HG03565 (cell line): Measurements from ENCODE around the gene C2CD4A.

Source experiments
- ATAC-seq: cut with Tn5 transposase; IDR thresholded peaks from one replicate; pipeline ENCODE4 v1.9.1; 2021; ENCODE audit warnings: mild to moderate bottlenecking, moderate library complexity; ENCODE audit not compliant: unreplicated experiment

Gene C2CD4A

DNA sequence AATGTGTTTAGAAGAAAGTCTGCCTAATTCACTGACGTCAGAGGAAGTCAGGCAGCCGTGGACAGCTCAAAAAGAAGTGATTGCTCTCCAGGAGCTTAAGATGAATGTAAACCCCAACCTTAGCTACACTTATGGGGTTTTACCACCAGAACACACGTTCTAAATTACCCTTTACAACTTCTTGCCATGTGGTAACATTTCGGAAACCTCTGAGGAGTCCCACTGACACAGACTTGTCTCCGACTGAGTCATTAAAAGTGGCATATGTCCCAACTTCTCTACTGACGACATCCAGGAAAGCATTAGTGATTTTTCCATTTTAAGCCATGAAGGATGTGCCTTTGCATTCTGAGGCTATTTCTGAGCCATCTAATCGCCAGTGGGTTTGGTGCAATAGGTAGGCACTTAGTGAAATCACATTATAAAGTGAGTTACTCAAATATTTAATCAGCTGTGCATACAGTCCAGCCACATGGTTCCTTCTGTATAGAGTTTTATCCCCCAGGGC lies 32.4 kb downstream of the C2CD4A start:
- no peak for ATAC-seq

DNA sequence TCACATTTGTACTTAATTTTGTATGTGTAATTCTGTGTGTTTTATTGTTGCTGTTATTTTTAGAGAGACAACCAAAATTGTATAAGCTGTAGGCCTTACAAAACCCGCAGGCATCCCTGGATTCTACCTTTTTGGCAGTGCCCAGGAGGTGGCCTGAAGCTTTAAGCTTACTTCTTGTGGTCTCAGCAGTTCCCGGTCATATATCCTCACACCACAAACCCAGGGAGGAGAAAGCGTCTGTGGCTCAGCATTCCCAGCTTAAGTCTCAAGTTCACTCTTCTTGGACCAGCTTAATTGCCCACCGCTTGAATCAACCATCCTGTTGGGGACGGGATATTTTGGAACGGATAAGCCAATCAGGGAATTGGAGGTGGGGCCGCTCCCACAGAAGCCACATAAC lies 36.7 kb downstream of the C2CD4A start:
- no peak for ATAC-seq

DNA sequence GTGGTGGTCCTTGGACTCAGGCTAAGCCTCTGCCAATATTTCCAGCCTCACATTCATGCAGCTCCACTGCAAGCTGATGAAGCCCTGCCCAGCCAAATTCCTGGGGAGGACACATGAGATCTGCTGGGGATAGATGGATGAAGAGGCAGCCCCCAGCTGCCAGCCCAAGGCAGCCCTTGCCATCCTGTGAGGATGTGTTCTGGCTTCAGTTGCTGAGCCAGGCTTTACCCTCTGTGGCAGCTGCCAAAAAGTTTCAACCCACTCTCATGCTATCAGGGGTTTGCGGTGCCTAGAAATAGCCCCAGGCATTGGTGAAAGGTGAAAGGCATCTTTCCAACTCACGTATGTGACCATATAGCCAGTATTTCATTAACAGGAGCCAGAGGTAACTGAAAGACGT lies 37.6 kb downstream of the C2CD4A start:
- no peak for ATAC-seq

DNA sequence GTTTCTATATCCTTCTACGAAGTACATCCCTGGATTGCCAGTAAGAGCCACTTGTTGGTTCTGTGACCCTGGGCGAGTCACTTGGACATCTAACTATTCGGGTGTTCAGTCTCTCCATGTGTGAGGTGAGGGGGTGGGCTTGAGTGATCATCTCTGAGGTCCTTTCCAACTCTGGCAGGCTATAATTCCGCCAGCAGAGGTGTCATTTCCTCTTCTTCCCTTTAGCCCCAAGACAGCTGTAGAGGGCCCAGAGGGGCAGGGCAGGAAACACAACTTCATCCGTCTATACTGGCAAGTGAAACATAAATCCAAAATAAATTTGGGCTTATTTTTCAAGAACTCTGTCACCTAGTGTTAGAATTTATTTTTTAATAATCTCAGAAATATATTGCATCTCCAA lies 38.1 kb downstream of the C2CD4A start:
- ATAC-seq: no peak

DNA sequence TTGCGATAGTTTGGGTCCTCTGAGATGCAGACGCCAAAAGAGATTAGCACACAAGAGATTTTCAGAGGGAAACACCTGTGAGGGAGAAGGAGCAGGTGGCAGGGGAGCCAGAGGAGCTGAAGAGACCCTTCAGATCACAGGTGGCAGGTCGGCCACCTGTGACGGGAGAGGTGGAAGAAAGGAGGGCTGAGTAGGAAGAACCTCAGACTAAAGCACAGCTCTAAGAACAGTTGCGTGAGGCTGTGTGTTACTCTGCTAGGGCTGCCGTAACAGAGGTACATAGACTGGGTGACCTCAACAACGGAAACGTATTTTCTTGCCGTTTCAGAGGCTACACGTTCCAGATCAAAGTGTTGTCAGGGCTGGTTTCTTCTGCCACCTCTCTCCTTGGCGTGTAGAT lies 38.5 kb downstream of the C2CD4A start:
- ATAC-seq: no peak

DNA sequence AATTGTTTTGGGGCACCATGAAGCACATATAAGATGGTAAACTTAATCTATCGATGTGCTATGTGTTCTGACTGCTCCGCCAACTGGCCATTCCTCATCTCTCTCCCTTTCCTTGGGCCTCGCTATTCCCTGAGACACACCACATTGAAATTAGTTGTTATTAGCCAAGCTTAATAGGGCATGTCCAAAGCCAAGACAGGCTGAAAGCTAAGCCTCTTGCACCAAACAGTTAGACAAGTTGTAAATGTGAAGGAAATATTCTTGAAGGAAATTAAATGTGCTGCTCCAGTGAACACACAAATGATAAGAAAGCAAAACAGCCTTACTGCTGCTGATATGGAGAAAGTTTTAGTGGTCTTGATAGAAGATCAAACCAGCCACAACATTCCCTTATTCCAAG lies 39.3 kb downstream of the C2CD4A start:
- ATAC-seq: no peak

DNA sequence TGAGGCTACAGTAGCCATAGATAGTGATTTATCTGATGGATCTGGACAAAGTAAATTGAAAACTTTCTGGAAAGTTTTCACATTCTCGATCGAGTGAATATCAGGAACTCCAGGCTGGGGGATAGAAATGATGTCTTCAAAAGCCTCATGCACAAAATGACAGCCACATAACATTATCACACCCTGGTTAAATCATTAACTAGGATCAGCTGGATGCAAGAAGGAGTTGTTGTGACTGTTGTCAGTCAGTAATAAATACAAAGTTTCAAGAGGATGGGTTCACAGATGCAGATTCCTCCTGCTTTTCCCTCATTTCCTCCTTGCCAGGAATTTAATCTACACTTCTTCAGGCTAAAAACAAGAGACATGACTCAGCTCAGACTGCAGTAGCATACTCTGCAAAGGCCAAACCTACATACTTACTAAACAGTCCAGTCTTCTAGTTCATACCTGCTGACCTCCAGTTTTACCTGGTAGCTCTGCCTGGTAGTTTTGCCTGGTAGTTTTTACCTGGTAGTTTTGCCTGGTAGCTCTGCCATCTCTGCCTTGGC lies 40.9 kb downstream of the C2CD4A start:
- no peak for ATAC-seq

DNA sequence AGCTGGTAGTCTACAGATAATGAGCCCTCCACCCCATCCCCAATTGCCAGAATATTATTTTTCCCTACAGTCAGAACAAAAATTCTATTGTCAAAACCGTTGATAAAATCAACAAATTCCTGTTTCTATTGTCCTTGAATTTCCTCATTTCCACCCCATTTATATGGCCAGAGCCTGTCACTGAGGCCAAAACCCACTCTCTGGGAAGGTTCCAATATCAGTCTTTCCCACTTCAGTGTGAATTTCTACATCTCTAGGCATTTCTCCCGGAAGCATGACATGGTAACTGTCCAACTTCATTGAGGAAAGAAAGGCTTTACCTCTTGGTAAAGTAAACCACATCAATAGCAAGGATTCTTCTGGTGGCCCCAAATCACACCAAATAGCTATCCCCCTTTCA lies 41.6 kb downstream of the C2CD4A start:
- no peak for ATAC-seq

DNA sequence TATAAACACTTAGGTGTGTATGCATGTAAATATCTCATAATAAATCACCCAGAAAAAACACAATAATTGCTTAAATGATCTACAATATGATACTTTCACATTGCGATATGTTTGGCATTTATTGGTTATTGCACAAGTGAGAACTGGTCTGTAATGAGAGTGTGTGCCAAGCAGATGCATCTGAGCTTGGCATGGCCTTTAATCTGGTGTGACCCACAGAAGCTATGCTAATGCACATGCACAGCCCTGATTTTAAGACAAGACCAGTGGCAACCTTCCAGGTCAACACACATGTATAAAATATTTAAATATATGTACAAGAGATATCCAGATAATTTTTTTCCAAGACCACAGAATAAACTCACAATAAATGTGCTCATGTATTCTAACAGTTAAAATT lies 42.7 kb downstream of the C2CD4A start:
- ATAC-seq: no peak

DNA sequence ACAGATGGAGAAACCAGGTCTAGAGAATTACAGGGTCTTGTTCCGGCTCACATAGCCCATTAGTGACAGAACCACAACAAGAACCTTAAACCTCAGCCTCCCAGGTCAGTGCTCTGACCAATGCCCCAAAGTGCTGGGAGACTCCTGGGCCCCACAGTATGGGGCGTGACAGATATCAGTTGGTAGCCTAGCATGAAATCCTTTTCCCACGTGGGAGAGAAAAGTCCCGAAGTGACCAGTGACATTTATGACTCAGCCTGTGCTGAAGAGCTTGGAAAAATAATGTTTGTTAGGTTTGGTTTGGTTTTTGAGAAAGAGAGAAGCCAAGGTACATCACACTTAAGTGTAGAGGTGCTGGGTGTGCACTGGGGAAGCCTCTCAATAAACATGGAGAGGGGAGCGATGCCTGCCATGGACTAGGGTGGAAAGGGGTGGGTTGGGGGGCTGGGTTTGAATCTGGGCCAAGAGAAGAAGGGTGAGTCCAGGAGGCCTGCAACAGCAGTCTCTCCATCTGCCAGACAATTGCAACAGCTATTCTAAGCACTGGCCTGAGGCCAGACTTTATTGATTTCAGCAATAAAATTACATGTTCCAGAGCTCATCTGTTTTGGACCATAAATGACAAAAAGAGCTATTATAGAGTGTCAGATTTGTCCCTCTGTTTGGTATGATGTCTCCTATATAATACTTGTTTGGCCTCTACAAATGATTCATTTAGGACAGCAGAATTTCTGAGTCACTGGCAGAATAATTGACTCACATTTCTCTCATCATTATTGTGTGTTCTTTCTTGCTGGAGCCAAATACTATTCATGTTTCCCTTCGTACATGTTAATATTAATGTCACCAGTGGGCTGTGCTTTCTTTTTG lies 43.4 kb downstream of the C2CD4A start:
- ATAC-seq: no peak

DNA sequence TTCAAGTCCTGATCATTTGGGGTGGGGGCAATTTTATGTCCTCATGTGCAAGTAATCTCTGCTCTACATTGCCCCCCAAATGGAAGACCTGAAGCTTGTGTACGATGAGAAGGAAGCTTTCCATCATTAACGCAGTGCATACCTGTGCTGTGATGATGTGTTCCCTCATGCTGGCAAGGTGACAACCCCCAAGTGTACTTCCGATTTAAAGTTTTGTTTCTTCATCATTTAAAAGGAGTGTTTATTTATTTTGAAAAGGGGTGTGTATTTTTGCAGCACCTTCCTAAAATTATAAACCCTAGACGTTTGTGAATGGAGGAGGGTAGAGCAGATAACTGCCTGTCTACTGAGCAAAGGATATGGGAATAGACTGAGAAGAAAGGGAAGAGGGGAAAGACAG lies 45.3 kb downstream of the C2CD4A start:
- no peak for ATAC-seq

DNA sequence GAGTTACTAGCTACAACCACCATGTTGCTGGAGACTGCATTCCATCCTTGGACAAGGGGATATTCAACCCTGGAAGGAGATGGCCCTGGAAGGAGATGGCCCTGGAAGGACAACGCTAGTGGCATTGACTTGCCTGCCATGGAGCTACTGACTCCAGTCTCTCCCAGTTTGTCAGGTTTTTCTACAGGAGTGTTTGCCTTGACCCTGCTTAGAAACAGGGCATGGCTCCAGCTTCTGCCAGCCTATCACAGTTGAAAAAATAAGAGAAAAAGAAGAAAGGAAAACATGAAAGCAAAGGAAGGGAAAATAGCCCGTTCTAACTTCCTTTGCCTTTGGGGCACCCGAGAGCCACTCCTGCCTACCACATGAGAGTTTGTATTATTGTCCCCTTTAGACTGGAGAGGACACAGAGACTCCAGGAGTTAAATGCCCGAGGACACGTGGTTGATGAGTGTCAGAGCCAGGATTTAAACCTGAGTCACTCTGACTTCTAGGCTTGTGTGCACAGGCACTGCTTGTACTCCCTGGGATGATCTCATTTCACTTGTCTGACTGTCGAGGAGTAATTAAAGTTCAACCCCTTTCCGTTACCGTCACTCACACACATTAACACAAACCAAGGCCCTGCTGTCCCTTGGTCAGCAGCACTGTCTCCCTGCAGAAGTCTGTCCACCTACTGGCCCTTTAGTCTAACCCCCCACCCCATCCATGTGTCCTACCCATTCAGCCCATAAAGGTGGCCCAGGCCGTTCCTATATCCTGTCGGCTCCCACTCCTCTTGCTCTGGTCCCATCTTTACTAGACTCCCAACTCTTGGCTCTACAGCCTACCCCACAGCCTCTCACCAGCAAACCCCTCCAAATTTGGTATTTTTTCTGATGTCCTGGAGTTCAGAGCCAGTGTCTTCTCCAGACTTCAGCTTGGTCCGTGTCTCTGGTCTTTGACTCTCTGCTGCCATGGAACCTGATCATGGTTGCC lies 46.1 kb downstream of the C2CD4A start:
- ATAC-seq: no peak

DNA sequence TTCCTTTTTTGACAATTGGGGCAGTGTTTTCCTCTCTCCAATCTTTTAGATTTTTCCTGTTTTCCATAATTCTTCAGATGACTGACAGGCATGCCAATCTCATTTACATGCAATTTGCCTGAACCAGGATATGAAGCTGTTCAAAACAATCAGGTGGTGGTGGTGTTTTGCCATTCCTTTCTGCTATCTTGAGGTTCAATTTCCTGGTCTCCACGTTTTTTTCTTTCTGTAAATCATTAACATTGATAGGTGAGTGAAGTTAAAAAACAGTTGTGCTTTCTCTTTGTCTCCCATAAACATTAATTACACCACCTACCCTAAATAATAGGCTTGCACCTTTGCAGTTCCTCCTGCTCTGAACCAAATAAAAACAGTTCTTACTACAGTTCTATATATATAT lies 49.1 kb downstream of the C2CD4A start:
- no peak for ATAC-seq

DNA sequence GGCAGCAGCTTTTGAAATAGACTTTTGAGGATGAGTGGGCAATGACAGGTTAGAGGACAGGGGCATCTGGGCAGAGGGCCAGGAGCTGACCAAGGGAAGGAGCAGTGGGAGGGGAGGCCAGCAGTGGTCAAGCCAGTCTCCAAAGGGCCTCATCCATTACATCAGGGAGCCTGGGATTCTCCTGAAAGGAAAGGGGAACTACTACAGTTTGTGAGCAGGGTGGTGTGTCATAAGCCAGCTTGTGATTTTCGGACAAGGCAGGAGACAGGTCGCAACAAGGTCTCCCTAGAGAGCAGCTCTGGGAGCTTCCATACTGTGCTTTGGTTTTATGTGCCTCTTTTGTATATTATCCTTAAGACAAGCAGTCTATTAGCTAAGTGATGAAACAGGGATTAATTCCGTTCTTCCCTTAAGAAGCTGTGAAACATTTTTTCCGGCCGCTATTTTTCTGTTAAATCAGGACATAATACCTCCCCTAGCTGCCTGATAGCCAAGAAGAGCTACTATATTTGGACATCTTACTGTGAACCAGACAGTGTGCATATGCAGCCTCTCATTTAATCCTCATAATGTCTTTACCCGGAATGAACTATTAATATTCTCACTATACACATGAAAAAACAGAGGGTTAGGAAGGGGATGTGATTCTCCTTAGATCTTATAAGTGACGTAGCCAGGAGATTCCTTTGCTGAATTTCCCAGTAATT lies 51.9 kb downstream of the C2CD4A start:
- ATAC-seq: no peak

DNA sequence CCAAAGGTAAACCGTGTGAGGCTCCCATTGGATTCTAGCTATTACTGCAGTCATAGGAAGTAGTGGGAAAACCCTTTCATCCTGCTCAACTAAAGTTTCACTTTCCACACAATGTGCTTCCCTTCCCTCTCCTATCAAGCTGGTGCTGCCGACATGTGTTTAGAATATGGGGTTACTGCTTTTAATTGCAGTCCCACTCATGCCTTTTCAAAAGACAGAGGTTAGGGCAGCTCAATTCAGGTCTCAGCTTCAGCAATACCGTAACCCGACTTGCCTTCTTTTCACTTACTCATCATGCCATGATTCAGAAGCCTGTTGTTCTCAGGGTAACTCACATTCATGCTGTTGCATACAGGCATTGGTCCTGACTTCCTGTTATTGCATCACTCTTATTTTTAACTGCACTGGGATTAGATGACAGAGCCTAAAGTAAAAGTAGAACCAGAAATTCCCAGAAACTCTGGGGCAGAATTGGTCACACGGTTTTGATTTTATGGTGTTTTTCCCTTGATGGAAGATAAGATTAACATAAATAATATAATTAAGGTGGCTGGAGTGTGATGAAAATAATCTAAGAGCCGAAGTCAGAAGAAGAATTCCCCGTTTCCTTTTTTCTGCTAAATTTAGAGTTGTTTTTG lies 52.6 kb downstream of the C2CD4A start:
- no peak for ATAC-seq

DNA sequence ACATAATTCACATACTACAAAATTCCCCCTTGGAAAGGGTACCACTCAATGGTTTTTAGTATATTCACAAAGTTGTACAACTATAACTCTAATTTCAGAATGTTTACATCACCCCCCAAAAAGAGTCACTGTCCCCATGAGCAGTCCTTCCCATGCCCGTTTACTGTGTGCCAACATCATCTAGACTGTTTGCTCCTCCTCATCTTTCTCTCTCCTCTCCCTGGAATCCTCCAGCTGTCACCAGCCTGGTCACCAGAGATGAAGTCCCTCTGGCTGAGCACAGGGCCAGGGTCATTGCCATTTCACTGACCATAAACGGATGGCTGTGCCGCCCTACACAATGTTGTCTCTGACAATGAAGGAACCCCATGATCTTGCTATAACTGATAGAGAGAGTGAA lies 53.1 kb downstream of the C2CD4A start:
- ATAC-seq: no peak
